ENCODE measurements around the gene RAP1B. TPM values are rescaled to one million over a fixed set of nuclear protein-coding genes. Genes with fewer than 3 reads are reported as not detected.

Gene RAP1B
- polyA plus RNA-seq, 1 experiment, result 278 TPM

DNA sequence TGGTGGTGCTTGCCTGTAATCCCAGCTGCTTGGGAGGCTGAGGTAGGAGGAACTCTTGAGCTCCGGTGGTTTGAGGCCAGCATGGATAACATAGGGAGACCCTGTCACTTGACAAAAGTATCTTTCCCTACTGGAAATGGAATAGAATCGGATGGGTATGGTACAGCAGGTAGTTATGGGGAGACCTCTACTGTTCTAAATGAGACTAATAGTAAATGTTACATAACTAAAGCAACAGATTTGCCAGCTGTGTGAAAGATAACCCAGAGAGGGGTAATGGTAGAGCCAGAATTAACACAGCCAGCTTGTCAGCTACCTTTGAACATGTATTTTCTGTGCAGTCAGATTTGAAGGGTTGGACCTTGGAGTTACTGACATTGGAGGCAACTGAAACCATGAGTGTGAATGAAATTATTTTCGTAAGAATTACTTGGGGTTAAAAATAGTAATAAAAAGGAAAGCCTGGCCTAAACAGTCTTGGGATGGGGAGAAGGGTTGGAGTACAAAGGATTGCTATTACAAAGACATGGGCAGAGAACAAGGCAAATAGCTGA lies 54.4 kb downstream of the RAP1B start:
- Histone ChIP-seq H3K27me3 (ENCODE audit: control insufficient read depth, insufficient read depth, low read length) (no peaks in the 10 kb centered on the region), H3K27ac (ENCODE audit: low read depth, low read length) (no peak overlapping the region), H3K9me3 (ENCODE audit: control insufficient read depth, insufficient read depth, low read length) (no peaks in the 10 kb centered on the region), H3K4me3 (ENCODE audit: low read depth, low read length) (no peak overlapping the region)
- no peak for DNase-seq (ENCODE audit: low read depth, low spot score)
- CTCF ChIA-PET, result no interaction called here
- POLR2A ChIA-PET, result no interaction called here
- TF ChIP-seq, protein P1, sequence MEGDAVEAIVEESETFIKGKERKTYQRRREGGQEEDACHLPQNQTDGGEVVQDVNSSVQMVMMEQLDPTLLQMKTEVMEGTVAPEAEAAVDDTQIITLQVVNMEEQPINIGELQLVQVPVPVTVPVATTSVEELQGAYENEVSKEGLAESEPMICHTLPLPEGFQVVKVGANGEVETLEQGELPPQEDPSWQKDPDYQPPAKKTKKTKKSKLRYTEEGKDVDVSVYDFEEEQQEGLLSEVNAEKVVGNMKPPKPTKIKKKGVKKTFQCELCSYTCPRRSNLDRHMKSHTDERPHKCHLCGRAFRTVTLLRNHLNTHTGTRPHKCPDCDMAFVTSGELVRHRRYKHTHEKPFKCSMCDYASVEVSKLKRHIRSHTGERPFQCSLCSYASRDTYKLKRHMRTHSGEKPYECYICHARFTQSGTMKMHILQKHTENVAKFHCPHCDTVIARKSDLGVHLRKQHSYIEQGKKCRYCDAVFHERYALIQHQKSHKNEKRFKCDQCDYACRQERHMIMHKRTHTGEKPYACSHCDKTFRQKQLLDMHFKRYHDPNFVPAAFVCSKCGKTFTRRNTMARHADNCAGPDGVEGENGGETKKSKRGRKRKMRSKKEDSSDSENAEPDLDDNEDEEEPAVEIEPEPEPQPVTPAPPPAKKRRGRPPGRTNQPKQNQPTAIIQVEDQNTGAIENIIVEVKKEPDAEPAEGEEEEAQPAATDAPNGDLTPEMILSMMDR (IDR thresholded peaks at IDR 0.05; ENCODE audit: low read depth, low read length), result no peak

DNA sequence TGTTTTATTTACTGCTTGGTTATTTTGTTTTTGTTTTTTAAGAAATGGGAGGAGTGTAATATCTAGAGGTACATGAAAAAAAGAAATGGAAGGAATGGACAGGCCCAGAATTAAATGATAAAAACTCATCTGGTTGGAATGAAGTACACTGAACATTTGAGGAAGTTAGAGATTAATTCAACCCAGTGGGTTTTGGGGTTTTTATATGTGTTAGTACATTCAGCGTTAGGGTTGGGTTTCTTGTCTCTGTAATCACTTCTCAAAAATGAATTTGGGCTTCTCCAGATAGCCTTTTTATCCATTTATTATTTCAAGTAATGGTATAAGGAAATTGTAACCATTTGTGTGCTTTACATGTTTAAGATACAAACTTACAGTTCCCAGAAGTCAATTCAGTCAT lies 56.6 kb downstream of the RAP1B start:
- H3K9me3 ChIP-seq (ENCODE audit: control insufficient read depth, insufficient read depth, low read length), result no peaks in the 10 kb centered on the region
- ChIA-PET POLR2A (no interaction called here), CTCF (interaction anchor here (0.8 kb wide), 1 partner anchor 15 kb away, joined by 3 read pairs; no protein-coding TSS in a partner anchor)
- H3K4me3 ChIP-seq (ENCODE audit: low read depth, low read length), result no peak overlapping the region
- DNase-seq (ENCODE audit: low read depth, low spot score), result no peak
- no peaks in the 10 kb centered on the region for H3K27me3 ChIP-seq (ENCODE audit: control insufficient read depth, insufficient read depth, low read length)
- TF ChIP-seq, protein P1 (IDR thresholded peaks at IDR 0.05; ENCODE audit: low read depth, low read length), result no peak
- no peak overlapping the region for H3K27ac ChIP-seq (ENCODE audit: low read depth, low read length)

DNA sequence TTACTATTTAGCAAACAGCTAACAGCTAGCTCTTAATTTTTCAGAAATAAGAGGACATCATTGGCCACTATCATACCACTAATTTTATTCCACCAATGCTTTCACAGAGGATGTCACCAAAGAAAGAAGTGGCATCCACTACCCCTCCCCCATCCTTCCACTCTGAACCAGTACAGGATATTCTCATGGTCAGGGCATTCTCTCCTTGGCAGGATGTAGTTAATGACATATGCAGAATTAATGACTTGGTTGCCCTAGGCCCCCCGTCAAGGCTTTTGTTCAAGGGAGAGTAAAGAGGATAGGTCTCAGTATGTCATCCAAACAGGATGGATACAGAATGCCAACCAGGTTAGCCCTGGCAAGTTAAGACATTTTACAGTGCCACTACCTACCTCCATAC lies 57.2 kb downstream of the RAP1B start:
- no peaks in the 10 kb centered on the region for H3K9me3 ChIP-seq (ENCODE audit: control insufficient read depth, insufficient read depth, low read length)
- POLR2A ChIA-PET, result no interaction called here
- H3K4me3 ChIP-seq (ENCODE audit: low read depth, low read length), result no peak overlapping the region
- CTCF ChIA-PET, result interaction anchor here (0.8 kb wide), 1 partner anchor 16 kb away, joined by 3 read pairs; no protein-coding TSS in a partner anchor
- DNase-seq (ENCODE audit: low read depth, low spot score), result no peak
- TF ChIP-seq, protein P1 (IDR thresholded peaks at IDR 0.05; ENCODE audit: low read depth, low read length), result no peak
- H3K27ac ChIP-seq (ENCODE audit: low read depth, low read length), result no peak overlapping the region
- no peaks in the 10 kb centered on the region for H3K27me3 ChIP-seq (ENCODE audit: control insufficient read depth, insufficient read depth, low read length)

DNA sequence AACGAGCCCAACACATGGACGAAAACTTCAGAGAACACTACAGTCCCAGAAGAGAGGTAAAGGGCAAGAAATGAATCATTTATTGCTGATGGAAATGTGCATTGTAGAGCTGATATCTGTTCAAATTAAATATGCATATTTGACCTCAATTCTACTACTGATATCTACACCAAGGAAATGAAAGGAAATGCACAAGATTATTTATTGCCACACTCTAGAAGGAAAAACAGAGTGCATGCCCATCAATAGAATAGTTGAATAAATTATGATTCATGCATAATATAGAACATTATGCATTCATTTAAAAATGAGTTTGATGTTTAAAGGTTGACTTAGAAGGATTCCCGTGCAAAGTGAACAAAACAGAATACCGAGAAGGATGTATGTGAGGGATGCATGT lies 60.5 kb downstream of the RAP1B start:
- Histone ChIP-seq H3K4me3 (ENCODE audit: low read depth, low read length) (no peak overlapping the region), H3K27ac (ENCODE audit: low read depth, low read length) (no peak overlapping the region), H3K27me3 (ENCODE audit: control insufficient read depth, insufficient read depth, low read length) (no peaks in the 10 kb centered on the region), H3K9me3 (ENCODE audit: control insufficient read depth, insufficient read depth, low read length) (no peaks in the 10 kb centered on the region)
- ChIA-PET CTCF (interaction anchor here (1.1 kb wide), 1 partner anchor 19 kb away, joined by 3 read pairs; no protein-coding TSS in a partner anchor), POLR2A (no interaction called here)
- DNase-seq (ENCODE audit: low read depth, low spot score), result no peak
- TF ChIP-seq, protein P1 (IDR thresholded peaks at IDR 0.05; ENCODE audit: low read depth, low read length), result no peak

DNA sequence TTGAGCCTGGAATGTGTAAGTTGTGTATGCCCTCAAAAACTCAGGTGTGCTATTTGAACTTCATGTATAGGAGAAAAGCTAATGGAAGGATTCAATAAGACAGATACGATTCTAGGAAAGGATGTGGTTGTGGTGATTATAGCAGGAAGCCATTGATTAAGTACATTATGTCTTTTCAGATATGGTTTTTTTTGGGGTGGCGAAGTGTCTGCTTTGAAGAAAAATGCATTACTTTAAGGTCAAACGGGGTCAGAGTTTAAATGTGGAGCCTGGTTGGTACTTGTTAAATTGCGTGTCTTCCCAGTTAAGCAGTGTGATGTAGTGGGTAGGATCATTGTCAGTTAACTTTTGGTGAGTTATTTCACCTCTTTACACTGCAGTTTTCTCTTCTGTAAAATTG lies 63.1 kb downstream of the RAP1B start:
- Histone ChIP-seq H3K27me3 (ENCODE audit: control insufficient read depth, insufficient read depth, low read length) (no peaks in the 10 kb centered on the region), H3K27ac (ENCODE audit: low read depth, low read length) (no peak overlapping the region), H3K9me3 (ENCODE audit: control insufficient read depth, insufficient read depth, low read length) (no peaks in the 10 kb centered on the region), H3K4me3 (ENCODE audit: low read depth, low read length) (no peak overlapping the region)
- ChIA-PET POLR2A (no interaction called here), CTCF (no interaction called here)
- DNase-seq (ENCODE audit: low read depth, low spot score), result no peak
- TF ChIP-seq, protein P1 (IDR thresholded peaks at IDR 0.05; ENCODE audit: low read depth, low read length), result no peak

Measured in AG04450 (cell line).